GM08714 (cell line): Measurements from ENCODE around the gene ST3GAL5.

Experiments used
- H3K4me3 ChIP-seq: fragments of 200-500 bp; sonication (Bioruptor generic); 2 replicates; pipeline ENCODE4 v1.5.1; 2014; ENCODE audit warnings: mild to moderate bottlenecking, low read length, inconsistent platforms
- ZNF274 ChIP-seq: IDR thresholded peaks from 2 replicates; pipeline ENCODE4 v1.6.1; 2012; ENCODE audit warnings: mild to moderate bottlenecking, low read depth, low read length

The ST3GAL5 gene

DNA sequence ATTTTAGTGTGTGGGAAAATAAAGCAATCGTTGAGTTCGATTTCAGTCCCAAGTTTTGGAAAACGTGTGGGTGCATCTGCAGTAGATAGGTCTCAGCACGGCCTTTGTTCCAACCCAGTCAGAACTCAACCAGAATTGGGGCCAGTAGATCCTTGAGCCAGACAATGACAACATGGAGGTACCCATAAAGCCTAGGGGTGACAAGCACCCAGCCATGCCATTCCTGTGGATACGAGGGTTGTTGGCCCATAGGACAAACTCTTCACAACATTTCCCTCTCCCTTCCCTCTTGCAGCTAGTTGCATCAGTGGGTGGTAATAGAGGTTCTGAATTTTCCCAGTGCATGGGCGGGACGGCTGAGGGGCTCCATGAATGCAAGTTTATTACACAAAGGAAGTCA is 60.1 kb downstream of the ST3GAL5 start:
- no peak for TF ChIP-seq ZNF274
- no peak overlapping the region for H3K4me3 ChIP-seq

DNA sequence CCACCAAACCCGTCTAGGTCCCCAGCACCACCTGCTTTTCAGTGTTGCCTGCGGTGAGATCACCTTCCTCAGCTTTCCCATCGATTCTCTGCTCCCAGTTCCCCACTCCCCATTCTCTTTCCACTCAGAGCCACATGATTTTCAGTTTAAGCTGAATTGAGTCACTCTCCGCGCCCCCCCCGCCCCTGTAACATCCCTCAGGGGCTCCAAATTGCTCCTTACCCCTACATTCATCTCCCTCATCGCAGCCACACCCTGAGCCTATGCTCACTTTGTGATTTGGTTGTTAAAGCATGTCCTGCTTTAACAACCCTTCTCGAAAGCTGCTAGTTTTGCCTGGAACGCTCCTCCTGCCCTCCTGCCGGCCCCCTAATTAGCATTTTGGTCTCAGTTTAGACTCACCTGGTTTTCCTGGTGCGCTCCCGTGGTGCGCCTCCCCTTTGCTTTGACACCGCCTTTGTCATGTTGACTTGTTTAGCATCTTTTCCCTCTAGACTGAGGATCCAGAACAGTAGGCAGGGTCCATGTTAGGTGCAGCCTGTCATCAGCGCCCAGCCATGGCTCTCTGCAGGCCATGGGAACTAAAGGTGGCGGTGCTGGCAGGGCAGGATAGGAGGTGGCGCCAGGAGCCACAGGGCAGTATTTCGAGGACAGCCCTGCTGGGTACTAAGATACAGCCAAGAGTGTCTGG is 60.8 kb downstream of the ST3GAL5 start:
- H3K4me3 ChIP-seq: no peak overlapping the region
- TF ChIP-seq ZNF274: no peak

GRCh38 chr2:85826990-85827878 is 61.6 kb downstream of the ST3GAL5 start:
- no peak for TF ChIP-seq ZNF274

GRCh38 chr2:85823951-85824350 is 64.8 kb downstream of the ST3GAL5 start:
- no peak overlapping the region for H3K4me3 ChIP-seq
- TF ChIP-seq ZNF274: no peak

More at GRCh38 chr2:85826990-85827878, 61.6 kb downstream of the ST3GAL5 start:
- H3K4me3 ChIP-seq: no peak overlapping the region

- TF ChIP-seq ZNF274: no peak
- no peak overlapping the region for H3K4me3 ChIP-seq
These were observed 66.0 kb downstream of the ST3GAL5 start for GRCh38 chr2:85822766-85823165.

DNA sequence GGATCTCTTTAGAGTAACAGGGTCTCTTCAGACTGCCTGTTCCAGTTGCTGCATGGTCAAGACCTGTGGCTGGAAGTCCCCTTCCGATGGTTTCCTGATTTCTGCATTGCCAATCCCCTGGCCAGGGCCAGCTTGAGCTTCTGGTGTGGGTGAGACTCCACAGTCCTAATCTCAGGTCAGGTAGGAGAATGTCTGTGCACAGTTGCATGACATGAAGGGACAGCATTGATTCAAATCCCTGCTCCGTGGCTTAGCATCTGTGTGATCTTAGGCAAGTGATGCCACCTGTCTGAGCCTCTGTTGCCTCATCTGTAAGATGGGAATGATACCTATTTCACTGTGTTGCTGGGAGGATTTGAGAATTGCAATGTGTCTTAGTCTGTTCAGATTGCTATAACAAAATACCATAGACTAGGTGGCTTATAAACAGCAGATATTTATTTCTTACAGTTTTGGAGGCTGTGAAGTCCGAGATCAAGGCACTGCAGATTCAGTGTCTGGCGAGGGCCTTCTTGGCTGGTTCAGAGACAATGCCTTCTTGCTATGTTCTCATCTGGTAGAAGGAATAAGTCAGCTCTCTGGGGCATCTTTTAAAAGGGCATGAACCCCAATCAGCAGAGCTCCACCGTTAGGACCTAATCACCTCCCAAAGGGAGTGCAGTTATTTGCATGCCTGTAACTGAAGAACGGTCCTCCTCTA is 68.8 kb downstream of the ST3GAL5 start:
- H3K4me3 ChIP-seq: no peak overlapping the region
- TF ChIP-seq ZNF274: no peak

DNA sequence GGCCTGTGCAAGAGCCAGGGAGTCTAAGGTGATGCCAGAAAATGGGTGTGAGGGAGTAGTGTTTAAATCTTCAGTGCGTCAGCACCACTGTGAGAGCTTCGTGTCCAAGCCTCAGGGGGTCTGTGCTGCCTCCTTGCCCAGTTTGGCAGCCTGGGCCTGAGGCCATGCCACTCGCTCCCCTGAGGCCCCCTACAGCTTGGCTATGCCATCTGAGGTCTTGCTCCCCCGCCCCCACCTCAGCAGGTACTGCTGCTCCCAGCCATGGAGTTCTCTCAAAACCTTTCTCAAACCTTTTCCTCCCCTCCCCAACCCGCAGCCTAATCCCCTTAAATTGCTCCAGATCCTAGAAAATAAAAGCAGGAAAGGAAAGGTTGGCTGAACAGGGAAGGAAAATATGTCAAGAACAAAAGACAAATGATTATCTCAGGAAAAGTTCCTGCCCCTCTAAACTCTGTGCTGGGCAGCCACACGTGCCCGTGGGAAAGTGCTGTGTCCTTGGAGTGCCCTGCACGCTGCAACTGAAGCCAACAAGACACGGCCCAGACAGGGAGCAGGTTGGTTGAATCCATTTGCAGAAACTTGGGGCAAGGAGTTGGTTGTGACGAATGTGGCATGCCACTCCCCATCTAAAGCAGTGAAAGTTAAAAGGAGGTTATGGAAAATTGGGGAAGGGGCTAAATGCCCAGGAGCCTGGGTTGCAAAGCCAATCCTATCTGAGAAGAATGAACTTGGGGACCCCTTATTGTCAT is 73.8 kb downstream of the ST3GAL5 start:
- no peak overlapping the region for H3K4me3 ChIP-seq
- TF ChIP-seq ZNF274: no peak

DNA sequence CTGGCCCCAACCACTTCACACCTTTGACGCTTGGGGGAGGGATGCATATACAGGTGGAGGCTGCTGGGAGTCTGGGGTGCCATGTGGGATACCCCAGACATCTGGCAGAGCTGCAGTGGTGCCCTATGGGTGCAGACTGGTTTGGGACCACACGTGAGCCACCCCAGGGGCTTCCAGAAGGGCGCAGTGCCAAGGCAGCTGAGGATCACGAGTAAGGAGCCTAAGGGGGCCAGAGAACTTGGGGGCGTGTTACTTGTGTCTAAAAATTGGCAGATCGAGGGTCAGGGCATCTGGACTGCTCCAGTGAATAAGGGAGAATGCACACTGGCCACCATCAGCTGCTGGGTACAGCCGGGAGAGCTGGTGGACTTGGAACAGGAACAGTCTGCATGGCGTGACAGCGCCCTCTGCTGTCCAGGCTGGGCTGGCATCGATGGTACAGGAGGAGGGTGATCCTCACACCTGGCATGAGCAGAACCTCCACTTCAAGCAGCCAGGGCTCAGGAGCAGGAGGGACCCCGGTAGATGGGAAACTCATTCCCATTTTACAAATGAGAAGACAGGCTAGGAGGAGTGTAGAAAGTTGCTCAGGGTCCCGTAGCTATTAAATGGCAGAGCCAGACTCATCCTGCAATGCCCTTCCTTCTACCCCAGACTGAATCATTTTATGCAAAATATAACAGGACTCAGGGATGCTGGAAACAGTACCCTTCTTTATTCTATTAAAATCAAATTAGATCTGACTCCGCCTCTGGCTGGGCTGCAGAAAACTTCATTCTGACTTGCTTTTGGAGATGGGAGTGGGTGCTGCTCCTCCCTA is 74.6 kb downstream of the ST3GAL5 start:
- no peak for TF ChIP-seq ZNF274
- H3K4me3 ChIP-seq: no peak overlapping the region

GRCh38 chr2:85813211-85813981 is 75.4 kb downstream of the ST3GAL5 start:
- H3K4me3 ChIP-seq: no peak overlapping the region
- no peak for TF ChIP-seq ZNF274

GRCh38 chr2:85812094-85812735 is 76.6 kb downstream of the ST3GAL5 start:
- no peak overlapping the region for H3K4me3 ChIP-seq
- no peak for TF ChIP-seq ZNF274

- TF ChIP-seq ZNF274: no peak
- H3K4me3 ChIP-seq: no peak overlapping the region
These were observed 77.4 kb downstream of the ST3GAL5 start for GRCh38 chr2:85811180-85812093.
